Left ventricle myocardium inferior (tissue), 1 donor: ENCODE results near the gene DDX10. TPM values are rescaled to one million over a fixed set of nuclear protein-coding genes. Genes with fewer than 3 reads are reported as not detected.

Experiments
- DNase-seq: peaks from one replicate; pipeline ENCODE4 v3.0.0-alpha.2; 2020
- H3K27ac ChIP-seq: fragments of 200-600 bp; replicated peaks from 2 replicates; pipeline ENCODE4 v1.8.0; 2021
- H3K27me3 ChIP-seq: fragments of 200-600 bp; 2 replicates; pipeline ENCODE4 v1.8.0; 2021; ENCODE audit warnings: low read depth
- H3K36me3 ChIP-seq: fragments of 200-600 bp; 2 replicates; pipeline ENCODE4 v1.8.0; 2021
- H3K4me1 ChIP-seq: fragments of 200-600 bp; 2 replicates; pipeline ENCODE4 v1.8.0; 2021
- H3K4me3 ChIP-seq: fragments of 200-600 bp; 2 replicates; pipeline ENCODE4 v1.8.0; 2021; ENCODE audit warnings: mild to moderate bottlenecking, moderate library complexity
- H3K9me3 ChIP-seq: fragments of 200-600 bp; replicated peaks from 2 replicates; pipeline ENCODE4 v1.8.0; 2021
- intact Hi-C: fragments of 100-400 bp; cut with micrococcal nuclease; formaldehyde crosslinking; loops from one replicate; pipeline ENCODE4 v1.11.0; 2022
- total RNA-seq: library from RNA; stranded (reverse); fragmentation: NEBNext Ultra II Directional; extraction: Animal tissue kit (Norgen Biotek cat#: 25700); gene quantifications from one replicate; pipeline ENCODE4 v1.2.1, GENCODE V29; 2021
- TF ChIP-seq, protein P1 (sequence below): fragments of 200-600 bp; IDR thresholded peaks from 2 replicates; pipeline ENCODE4 v1.8.0; 2021; ENCODE audit warnings: antibody characterized with exemption, mild to moderate bottlenecking, borderline replicate concordance
- donor health status: DM: no; HTN: yes; CAD: no; lungs with severe emphysema.

Gene DDX10
- total RNA-seq, 1 donor from 2014 or later, result 11.7 TPM

DNA sequence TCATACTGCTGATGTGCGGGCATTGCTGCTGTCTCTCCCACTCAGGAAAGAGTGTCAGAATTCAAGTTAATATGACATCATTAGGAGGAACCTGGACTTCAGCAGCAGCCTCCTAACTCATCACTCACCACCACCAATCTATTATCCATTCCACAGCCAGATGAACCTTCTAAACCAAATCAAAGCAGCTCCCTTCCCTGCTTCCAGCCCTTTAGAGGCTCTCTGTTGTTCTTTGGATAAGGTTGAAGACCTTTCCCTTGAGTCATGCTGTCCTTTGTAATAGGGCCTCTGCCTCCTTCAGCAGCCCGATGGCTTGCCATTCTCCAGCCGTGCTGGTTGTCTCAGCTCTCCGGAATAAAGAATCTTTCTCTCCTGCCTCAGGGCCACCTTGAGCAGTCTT lies 301.3 kb downstream of the DDX10 start:
- Histone ChIP-seq H3K4me3 (no peak overlapping the region), H3K27me3 (no peaks in the 10 kb centered on the region), H3K27ac (no peak overlapping the region), H3K9me3 (no peaks in the 10 kb centered on the region), H3K36me3 (no peaks in the 10 kb centered on the region), H3K4me1 (peaks cover 7% of the 10 kb centered on the region)
- intact Hi-C loops, result no loop called here
- DNase-seq, result no peak
- TF ChIP-seq, protein P1, sequence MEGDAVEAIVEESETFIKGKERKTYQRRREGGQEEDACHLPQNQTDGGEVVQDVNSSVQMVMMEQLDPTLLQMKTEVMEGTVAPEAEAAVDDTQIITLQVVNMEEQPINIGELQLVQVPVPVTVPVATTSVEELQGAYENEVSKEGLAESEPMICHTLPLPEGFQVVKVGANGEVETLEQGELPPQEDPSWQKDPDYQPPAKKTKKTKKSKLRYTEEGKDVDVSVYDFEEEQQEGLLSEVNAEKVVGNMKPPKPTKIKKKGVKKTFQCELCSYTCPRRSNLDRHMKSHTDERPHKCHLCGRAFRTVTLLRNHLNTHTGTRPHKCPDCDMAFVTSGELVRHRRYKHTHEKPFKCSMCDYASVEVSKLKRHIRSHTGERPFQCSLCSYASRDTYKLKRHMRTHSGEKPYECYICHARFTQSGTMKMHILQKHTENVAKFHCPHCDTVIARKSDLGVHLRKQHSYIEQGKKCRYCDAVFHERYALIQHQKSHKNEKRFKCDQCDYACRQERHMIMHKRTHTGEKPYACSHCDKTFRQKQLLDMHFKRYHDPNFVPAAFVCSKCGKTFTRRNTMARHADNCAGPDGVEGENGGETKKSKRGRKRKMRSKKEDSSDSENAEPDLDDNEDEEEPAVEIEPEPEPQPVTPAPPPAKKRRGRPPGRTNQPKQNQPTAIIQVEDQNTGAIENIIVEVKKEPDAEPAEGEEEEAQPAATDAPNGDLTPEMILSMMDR, result no peak

DNA sequence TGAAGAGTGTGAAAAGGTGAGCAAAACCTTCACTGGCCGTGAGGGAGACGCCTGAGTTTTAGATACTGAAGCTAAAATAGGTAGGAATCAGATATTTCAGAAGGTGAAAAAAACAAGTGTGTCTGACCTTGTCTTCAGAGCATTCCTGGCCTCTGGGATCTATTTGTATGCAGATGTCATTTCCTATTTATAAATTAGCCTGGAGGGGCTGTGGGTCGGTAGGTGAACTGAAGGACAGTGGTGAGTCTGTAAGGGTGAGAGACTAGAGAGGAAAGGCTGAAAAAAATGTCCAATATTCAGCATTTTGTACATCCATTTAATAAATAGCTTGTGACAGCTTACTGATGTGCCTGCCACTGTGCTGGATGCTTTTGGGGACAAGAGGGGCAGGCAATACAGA lies 302.1 kb downstream of the DDX10 start:
- intact Hi-C loops, result no loop called here
- TF ChIP-seq, protein P1, result no peak
- peaks cover 7% of the 10 kb centered on the region for H3K4me1 ChIP-seq
- no peak for DNase-seq
- no peaks in the 10 kb centered on the region for H3K27me3 ChIP-seq
- no peaks in the 10 kb centered on the region for H3K9me3 ChIP-seq
- H3K27ac ChIP-seq, result peak overlapping the region; percentile 78
- no peaks in the 10 kb centered on the region for H3K36me3 ChIP-seq
- H3K4me3 ChIP-seq, result peak overlapping the region; percentile 11

DNA sequence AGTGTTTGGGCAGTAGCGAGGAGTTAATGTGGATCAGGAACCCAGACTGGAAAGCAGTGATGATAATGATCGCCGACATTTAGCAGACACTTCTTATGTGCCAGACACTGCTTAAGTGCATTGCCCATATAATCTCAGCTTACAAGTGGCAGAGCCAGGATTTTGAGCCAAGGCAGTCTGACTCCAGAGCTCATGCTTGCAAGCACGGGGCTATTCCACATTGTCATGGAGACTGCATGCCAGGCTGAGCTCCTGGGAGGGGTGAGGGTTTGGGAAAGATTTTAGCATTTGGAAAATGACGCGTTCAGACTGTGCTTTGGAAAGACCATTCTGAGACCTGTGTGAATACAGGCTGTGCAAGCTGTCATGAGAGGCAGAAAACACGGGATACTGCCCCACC lies 302.7 kb downstream of the DDX10 start:
- Histone ChIP-seq H3K27ac (peak overlapping the region; percentile 78), H3K4me3 (peak overlapping the region; percentile 11), H3K9me3 (no peaks in the 10 kb centered on the region), H3K4me1 (peaks cover 7% of the 10 kb centered on the region), H3K27me3 (no peaks in the 10 kb centered on the region), H3K36me3 (no peaks in the 10 kb centered on the region)
- TF ChIP-seq, protein P1, result no peak
- intact Hi-C loops, result no loop called here
- DNase-seq, result peak; percentile 25

- DNase-seq, result no peak
- H3K4me3 ChIP-seq, result no peak overlapping the region
- H3K4me1 ChIP-seq, result peaks cover 14% of the 10 kb centered on the region
- no peak overlapping the region for H3K27ac ChIP-seq
- H3K9me3 ChIP-seq, result no peaks in the 10 kb centered on the region
- TF ChIP-seq, protein P1, result no peak
- intact Hi-C loops, result no loop called here
- no peaks in the 10 kb centered on the region for H3K27me3 ChIP-seq
- H3K36me3 ChIP-seq, result no peaks in the 10 kb centered on the region
Measured at GRCh38 chr11:108970221-108970991, 305.5 kb downstream of the DDX10 start.

- TF ChIP-seq, protein P1, result no peak
- H3K4me3 ChIP-seq, result no peak overlapping the region
- intact Hi-C loops, result no loop called here
- peaks cover 7% of the 10 kb centered on the region for H3K4me1 ChIP-seq
- no peaks in the 10 kb centered on the region for H3K9me3 ChIP-seq
- no peak overlapping the region for H3K27ac ChIP-seq
- no peak for DNase-seq
- no peaks in the 10 kb centered on the region for H3K27me3 ChIP-seq
- no peaks in the 10 kb centered on the region for H3K36me3 ChIP-seq
Measured at GRCh38 chr11:108973402-108974162, 308.7 kb downstream of the DDX10 start.
